Measurements from ENCODE around the gene TRAF3IP3. TPM values are rescaled to one million over a fixed set of nuclear protein-coding genes. Genes with fewer than 3 reads are reported as not detected.

TRAF3IP3 gene
- total RNA-seq, 1 donor from 2014 or later = not detected

GRCh38 chr1:209803568-209803967, 47.7 kb downstream of the TRAF3IP3 start:
- H3K4me1 Mint-ChIP-seq = peaks cover 4% of the 10 kb centered on the region
- Histone ChIP-seq H3K9ac (no peak overlapping the region), H3F3A (ENCODE audit: low read depth) (peaks cover 4% of the 10 kb centered on the region), H2AFZ (replicated peaks) (no peak overlapping the region), H3K27me3 (peaks cover 38% of the 10 kb centered on the region), H4K20me1 (ENCODE audit: low read depth) (no peaks in the 10 kb centered on the region), H3K79me2 (ENCODE audit: low read depth) (no peaks in the 10 kb centered on the region), H3K9me3 (ENCODE audit: low read depth) (no peaks in the 10 kb centered on the region), H3K36me3 (no peaks in the 10 kb centered on the region), H3K4me3 (no peak overlapping the region), H3K4me2 (no peak overlapping the region), H3K4me1 (peaks cover 3% of the 10 kb centered on the region), H3K27ac (no peak overlapping the region)
- no peak overlapping the region for H3K4me3 Mint-ChIP-seq
- TF ChIP-seq EZH2 (IDR thresholded peaks at IDR 0.05) (no peak), CTCF (IDR thresholded peaks at IDR 0.05) (no peak), EZH2phosphoT487 (IDR thresholded peaks at IDR 0.05) (no peak)
- no peak overlapping the region for H3K27ac Mint-ChIP-seq
- DNase-seq (ENCODE audit: low spot score) = no peak
- no peaks in the 10 kb centered on the region for H3K36me3 Mint-ChIP-seq
- H3K9me3 Mint-ChIP-seq = peaks cover 13% of the 10 kb centered on the region
- H3K27me3 Mint-ChIP-seq (ENCODE audit: insufficient read depth, low read depth) = peaks cover 25% of the 10 kb centered on the region

GRCh38 chr1:209805341-209805781, 49.5 kb downstream of the TRAF3IP3 start:
- Mint-ChIP-seq H3K4me3 (peak overlapping the region; percentile 41), H3K27ac (no peak overlapping the region), H3K27me3 (ENCODE audit: insufficient read depth, low read depth) (peaks cover 21% of the 10 kb centered on the region), H3K4me1 (peaks cover 4% of the 10 kb centered on the region), H3K36me3 (no peaks in the 10 kb centered on the region), H3K9me3 (peaks cover 13% of the 10 kb centered on the region)
- Histone ChIP-seq H3K9me3 (ENCODE audit: low read depth) (no peaks in the 10 kb centered on the region), H3K27ac (no peak overlapping the region), H3K79me2 (ENCODE audit: low read depth) (no peaks in the 10 kb centered on the region), H3K27me3 (peaks cover 38% of the 10 kb centered on the region), H4K20me1 (ENCODE audit: low read depth) (no peaks in the 10 kb centered on the region), H3K4me2 (peak overlapping the region; percentile 76), H3K4me3 (peak overlapping the region; percentile 49), H2AFZ (replicated peaks) (no peak overlapping the region), H3K9ac (no peak overlapping the region), H3K4me1 (peaks cover 4% of the 10 kb centered on the region), H3K36me3 (no peaks in the 10 kb centered on the region), H3F3A (ENCODE audit: low read depth) (peaks cover 4% of the 10 kb centered on the region)
- TF ChIP-seq EZH2 (IDR thresholded peaks at IDR 0.05) = no peak
- no peak for TF ChIP-seq EZH2phosphoT487 (IDR thresholded peaks at IDR 0.05)
- TF ChIP-seq CTCF (IDR thresholded peaks at IDR 0.05) = no peak
- peak; percentile 39 for DNase-seq (ENCODE audit: low spot score)

GRCh38 chr1:209805875-209806760, 50.3 kb downstream of the TRAF3IP3 start, which contains the start of gene IRF6:
TSS of gene IRF6 (minus strand) at chr1:209806142. CDS start at chr1:209801413, 4,729 bp downstream.
- Histone ChIP-seq H3K27me3 (peaks cover 38% of the 10 kb centered on the region), H2AFZ (replicated peaks) (peak within 1 kb of the TSS; percentile 97), H3K9me3 (ENCODE audit: low read depth) (no peaks in the 10 kb centered on the region), H3K4me2 (peak within 1 kb of the TSS; percentile 76), H3K4me3 (peak within 1 kb of the TSS; percentile 49), H3K36me3 (no peaks in the 10 kb centered on the region), H3K79me2 (ENCODE audit: low read depth) (no peaks in the 10 kb centered on the region), H3K9ac (no peak within 1 kb of the TSS), H3K4me1 (peaks cover 10% of the 10 kb centered on the region), H4K20me1 (ENCODE audit: low read depth) (no peaks in the 10 kb centered on the region), H3K27ac (no peak within 1 kb of the TSS), H3F3A (ENCODE audit: low read depth) (peaks cover 4% of the 10 kb centered on the region)
- H3K27me3 Mint-ChIP-seq (ENCODE audit: insufficient read depth, low read depth) = peaks cover 21% of the 10 kb centered on the region
- DNase-seq (ENCODE audit: low spot score) = peak; percentile 96
- H3K9me3 Mint-ChIP-seq = peaks cover 13% of the 10 kb centered on the region
- no peaks in the 10 kb centered on the region for H3K36me3 Mint-ChIP-seq
- peak within 1 kb of the TSS; percentile 76 for H3K4me3 Mint-ChIP-seq
- H3K27ac Mint-ChIP-seq = no peak within 1 kb of the TSS
- peaks cover 9% of the 10 kb centered on the region for H3K4me1 Mint-ChIP-seq
- TF ChIP-seq EZH2phosphoT487 (IDR thresholded peaks at IDR 0.05) (no peak), EZH2 (IDR thresholded peaks at IDR 0.05) (peak; percentile 39), CTCF (IDR thresholded peaks at IDR 0.05) (no peak)

Data from neural progenitor cell (in vitro differentiated cells).